HG03520 (cell line): ENCODE data around the gene LEPR.

ENCODE experiments used
- ATAC-seq: cut with Tn5 transposase; IDR thresholded peaks from one replicate; pipeline ENCODE4 v1.9.1; 2021; ENCODE audit warnings: mild to moderate bottlenecking, moderate library complexity; ENCODE audit not compliant: unreplicated experiment

The LEPR gene

DNA sequence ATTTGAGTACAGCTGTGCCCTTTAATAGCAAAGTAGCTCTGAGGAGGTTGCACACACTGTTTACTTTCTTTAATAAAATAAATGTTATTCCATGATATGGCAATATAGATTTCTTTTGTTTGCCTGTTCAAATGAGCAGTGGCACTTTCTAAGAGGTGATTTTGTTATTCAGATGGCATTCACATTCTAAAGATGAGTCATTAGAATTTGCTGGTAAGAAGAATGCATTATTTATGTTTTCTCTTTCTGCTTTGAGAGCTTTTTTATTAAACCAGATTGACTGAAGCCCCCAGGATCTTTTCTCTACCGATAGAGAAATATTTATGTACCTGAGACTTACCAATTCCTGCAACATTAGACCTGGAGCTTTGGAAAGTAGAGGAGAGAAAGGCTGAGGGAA, 11.2 kb upstream of the LEPR start:
- ATAC-seq, result no peak

- no peak for ATAC-seq
Measured at GRCh38 chr1:65409816-65410326, 10.6 kb upstream of the LEPR start.

DNA sequence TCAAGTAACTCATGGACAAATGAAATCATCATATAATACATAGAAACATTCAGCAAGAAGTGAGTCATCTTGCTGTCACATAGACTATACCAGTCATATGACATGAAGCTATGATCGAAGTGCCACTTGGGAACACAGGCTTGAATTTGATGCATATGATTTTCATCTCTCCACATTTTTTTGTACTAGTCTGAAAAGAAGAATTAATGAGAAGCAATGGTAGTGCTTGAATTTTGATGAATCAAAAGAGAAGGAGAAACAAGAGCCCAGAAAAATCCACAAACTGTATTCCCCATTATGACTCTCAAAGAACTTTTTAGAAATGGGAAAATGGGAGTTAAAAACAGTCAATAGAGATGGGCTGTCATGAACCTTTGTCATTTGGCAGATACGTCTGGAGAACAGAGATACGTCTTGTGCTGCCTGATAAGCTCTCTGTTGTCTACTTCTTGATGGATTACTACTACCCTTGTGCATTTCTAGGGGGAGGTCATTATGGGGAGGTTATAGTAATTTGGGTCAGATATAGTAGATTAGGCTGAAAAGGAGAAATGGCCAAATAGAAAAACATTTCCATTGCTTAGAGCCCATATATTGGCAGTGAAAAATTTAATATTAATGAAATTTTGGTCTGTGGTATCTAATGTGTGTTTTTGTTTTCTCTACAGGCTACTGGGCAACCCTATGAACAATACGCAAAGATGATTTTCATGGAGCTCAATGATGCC, 8.0 kb upstream of the LEPR start:
- no peak for ATAC-seq

- ATAC-seq, result no peak
Measured at GRCh38 chr1:65412984-65413375, 7.5 kb upstream of the LEPR start.

GRCh38 chr1:65414538-65414937, 5.9 kb upstream of the LEPR start:
- no peak for ATAC-seq

DNA sequence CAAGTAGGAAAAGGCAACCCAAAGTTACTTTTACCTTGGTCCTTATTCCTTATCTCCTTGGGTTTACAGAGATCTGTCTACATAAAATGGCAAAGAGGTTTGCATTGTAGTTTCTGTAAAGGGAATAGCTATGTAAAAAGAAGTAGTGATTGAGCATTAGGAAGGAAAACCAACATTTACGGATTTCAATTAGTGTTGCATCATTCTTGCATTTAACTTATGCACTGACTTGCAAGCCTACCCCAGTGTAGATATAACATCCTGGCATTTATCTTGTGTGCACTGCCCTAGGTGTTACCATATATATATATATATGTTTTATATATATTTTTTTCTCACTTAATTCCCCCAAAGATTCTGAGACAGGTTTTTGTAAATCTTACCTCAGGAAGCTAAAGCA, 3.7 kb upstream of the LEPR start:
- ATAC-seq, result no peak

DNA sequence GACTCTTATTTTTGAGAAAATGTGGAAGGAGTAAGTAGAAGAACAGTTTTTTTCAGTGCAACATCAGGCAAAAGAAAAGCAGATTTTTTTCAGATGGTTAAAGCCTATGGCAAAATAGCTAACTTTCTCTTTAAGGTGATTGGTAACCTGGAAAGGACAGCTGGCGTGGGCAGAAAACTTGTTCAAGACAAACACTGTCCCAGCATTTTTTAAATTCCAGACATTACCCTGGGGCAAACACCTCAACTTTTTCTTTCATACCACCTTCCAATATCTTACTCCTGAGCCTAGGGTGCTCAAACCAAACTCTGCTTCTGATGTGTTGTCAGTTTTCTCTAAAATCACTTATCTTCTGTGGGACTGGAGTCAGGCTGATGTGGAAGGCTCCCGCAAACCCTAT, 2.7 kb upstream of the LEPR start:
- no peak for ATAC-seq

- no peak for ATAC-seq
Measured at GRCh38 chr1:65418522-65419185, 1.8 kb upstream of the LEPR start.

GRCh38 chr1:65419681-65420589, 533 bp upstream of the LEPR start:
- ATAC-seq, result peak; percentile 90

DNA sequence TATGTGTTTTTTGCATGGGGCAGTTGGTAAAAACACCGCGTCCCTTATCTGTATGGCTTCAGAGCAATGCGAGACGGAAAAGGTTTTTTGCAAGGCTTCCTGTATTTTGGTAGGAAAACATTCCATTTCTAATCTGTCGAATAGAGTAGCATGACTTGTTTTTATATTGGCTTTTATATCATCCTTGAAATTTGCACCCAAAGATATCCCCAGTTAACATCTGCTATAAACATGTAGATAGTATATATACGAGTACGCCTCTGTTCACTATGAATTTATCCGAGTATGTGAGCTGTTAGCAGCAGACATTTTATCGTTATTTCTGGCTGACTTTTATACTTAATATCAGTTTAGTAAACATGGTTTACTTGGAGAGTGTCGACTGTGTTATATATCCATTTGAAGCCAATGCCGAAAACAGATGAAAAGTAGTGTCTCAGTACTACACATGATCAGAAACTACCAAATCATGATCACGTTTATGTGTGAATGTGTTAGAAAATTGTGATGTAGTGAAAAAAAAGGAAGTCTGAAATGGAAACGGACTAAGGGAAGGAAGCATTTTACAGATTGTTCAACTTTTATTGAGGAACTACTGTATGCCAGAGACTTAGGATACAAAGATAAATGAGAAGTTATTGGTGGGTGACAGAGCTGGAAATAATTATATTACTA, 1.0 kb downstream of the LEPR start:
- ATAC-seq, result no peak

DNA sequence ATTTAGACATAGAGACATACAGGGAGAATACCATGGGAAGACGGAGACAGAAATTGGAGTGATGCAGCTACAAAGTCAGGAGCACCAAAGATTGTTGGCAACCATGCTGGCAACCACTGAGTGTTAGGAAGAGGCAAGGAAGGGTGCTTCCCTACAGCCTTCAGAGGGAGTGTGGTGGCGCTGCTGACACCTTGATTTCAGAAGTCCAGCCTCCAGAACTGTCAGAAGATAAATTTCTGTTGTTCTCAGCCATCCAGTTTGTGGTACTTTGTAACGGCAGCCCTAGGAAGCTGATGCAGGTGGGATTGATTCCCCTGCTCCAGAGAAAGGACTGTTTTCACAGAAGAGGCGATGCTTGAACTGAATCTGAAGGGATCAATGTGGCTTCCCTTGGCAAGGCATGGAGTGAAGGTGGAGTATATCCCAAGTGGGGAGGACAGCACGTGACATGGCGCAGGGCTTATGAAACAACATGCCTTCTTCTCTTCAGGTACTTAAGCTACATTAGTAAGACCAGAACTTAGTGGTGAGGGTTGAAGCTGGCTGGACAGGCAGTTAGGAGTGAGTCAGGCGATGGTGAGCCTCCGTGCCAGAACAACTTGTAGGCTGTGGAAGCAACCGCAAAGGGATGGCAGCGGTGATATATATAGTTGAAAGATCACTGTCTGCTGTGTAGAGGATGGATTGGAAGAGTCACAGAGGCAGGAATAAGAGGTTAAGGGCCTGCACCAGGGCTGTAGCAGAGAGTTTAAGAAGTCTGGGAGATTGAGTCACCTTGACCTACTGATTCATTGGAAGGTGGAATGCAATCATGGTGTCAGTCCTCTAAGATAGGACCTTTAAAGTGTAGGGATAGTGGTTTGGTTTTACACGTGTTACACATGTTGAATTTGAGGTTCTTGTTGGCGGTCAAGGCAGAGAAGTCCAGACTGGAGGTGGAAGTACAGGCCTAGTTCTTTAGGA, 2.1 kb downstream of the LEPR start:
- no peak for ATAC-seq

GRCh38 chr1:65423884-65424572, 3.6 kb downstream of the LEPR start:
- ATAC-seq, result no peak

GRCh38 chr1:65424573-65424889, 4.1 kb downstream of the LEPR start:
- ATAC-seq, result no peak

GRCh38 chr1:65425006-65425405, 4.5 kb downstream of the LEPR start:
- no peak for ATAC-seq

DNA sequence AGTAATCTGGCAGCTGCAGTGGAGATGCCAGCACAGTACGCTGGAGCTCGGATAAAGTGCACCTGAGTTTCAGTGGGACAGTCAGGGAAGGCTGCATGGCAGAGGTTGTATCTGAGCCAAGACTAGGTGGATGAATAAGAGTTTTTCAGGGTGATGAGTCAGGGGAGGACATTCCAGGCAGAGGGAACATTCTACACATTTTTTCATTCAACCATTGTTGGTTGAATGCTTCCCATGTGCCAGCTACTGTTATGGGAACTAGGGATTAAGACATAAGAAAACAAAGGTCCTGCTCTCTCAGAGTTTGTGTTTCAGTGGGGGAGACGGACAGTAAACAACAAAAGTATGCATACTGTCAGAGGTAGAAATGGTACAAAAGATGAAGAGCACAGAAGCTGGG, 5.2 kb downstream of the LEPR start:
- no peak for ATAC-seq

DNA sequence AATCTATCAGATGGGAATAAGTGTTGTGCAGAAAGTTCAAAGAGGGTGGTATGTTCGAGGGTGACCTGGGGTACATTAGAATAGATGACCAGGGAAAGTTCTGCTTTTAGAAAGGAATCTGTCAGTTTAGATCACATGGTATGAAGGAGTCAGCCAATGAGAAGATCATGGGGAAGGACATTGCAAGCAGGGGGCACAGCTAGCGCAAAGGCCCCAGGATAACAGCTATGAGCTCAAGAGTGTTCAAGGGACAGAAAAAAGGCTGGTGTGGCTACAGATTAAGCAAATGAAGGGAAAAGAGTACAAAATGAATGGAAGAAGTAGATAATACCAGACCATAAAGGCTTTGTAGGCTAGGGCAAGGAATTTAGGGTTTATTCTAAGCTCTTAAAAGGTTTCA, 8.6 kb downstream of the LEPR start:
- no peak for ATAC-seq

DNA sequence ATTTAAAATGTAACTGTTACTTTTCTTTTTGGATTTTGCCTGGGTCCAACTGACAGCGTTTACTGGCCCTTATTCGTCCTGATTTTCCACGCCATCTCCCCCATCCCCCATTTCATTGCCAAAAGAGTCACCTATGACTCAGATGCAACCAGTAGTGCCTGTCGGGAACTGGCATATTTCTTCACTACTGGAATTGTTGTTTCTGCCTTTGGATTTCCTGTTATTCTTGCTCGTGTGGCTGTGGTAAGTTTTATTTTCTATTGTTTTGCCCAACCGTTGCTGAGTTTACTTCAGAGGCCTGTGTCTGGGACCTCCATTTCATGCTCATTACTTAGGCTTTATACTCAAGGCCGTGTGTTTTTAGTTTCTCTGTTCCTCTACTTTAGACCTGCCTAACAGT, 9.3 kb downstream of the LEPR start:
- ATAC-seq, result no peak

- no peak for ATAC-seq
Measured at GRCh38 chr1:65431111-65431705, 10.7 kb downstream of the LEPR start.

GRCh38 chr1:65432918-65433317, 12.4 kb downstream of the LEPR start:
- no peak for ATAC-seq
